Heart right ventricle (tissue), 16 donors: ENCODE data around the gene KLC1. TPM values are rescaled to one million over a fixed set of nuclear protein-coding genes. Genes with fewer than 3 reads are reported as not detected.
"Not testable (repeated sequence)": the region's sequence is repeated elsewhere in the genome, so short reads cannot be mapped to it uniquely, and the experiment has no call there.

ENCODE experiments used
- ATAC-seq, 8 donors: fragments of 200-7000 bp; cut with Tn5 transposase; one replicate each; pipeline ENCODE4 v1.9.1; 2020; ENCODE audit warnings: mild to moderate bottlenecking in 8 of 8, moderate library complexity in 8 of 8, moderate number of reproducible peaks in 1 of 8
- DNase-seq, 2 donors: peaks; one replicate each; pipeline ENCODE4 v3.0.0-alpha.2; 2020
- H3K27ac ChIP-seq, 10 donors: fragments of 200-600 bp; sonication (generic) in 2 of 10; one replicate each; pipeline versions ENCODE4 v1.5.0 to v1.8.0; 2020 to 2022; ENCODE audit warnings: mild to moderate bottlenecking in 3 of 10
- H3K27me3 ChIP-seq, 7 donors: fragments of 200-600 bp; one replicate each; pipeline ENCODE4 v1.8.0; 2021 to 2022; ENCODE audit warnings: mild to moderate bottlenecking in 2 of 7
- H3K36me3 ChIP-seq, 9 donors: fragments of 200-600 bp; sonication (generic) in 1 of 9; one replicate each; pipeline versions ENCODE4 v1.5.0 to v1.8.0; 2020 to 2022; ENCODE audit warnings: mild to moderate bottlenecking in 2 of 9
- H3K4me1 ChIP-seq, 9 donors: fragments of 200-600 bp; sonication (generic) in 1 of 9; one replicate each; pipeline versions ENCODE4 v1.5.0 to v1.8.0; 2020 to 2022; ENCODE audit warnings: mild to moderate bottlenecking in 4 of 9
- H3K4me3 ChIP-seq, 10 donors: fragments of 200-600 bp; sonication (generic) in 2 of 10; one replicate each; pipeline versions ENCODE4 v1.5.0 to v1.8.0; 2020 to 2022; ENCODE audit warnings: mild to moderate bottlenecking in 7 of 10, moderate library complexity in 2 of 10
- H3K9me3 ChIP-seq, 11 donors: fragments of 200-600 bp in 10 of 11; sonication (generic) in 2 of 11; one replicate each; pipeline versions ENCODE4 v1.5.0 to v1.8.0; 2013 to 2022; ENCODE audit warnings: mild to moderate bottlenecking in 2 of 11, control low read depth in 1 of 11, moderate library complexity in 1 of 11
- CTCF ChIP-seq, 9 donors: fragments of 200-600 bp; sonication (generic) in 2 of 9; IDR thresholded peaks; one replicate each; pipeline versions ENCODE4 v1.5.0 to v1.8.0; 2021 to 2022; ENCODE audit warnings: antibody characterized with exemption in 9 of 9, mild to moderate bottlenecking in 5 of 9, moderate library complexity in 1 of 9
- WGBS, 2 donors: extraction: QIAGEN DNeasy Blood & Tissue Kit; methylation state at CpG; one replicate each; pipeline ENCODE4 v1.1.7; 2013; ENCODE audit warnings: inconsistent platforms in 1 of 2; 5-methylcytosine and 5-hydroxymethylcytosine counted together
- intact Hi-C, 10 donors: fragments of 100-400 bp; cut with DNase I; formaldehyde crosslinking; loops; one replicate each; pipeline versions ENCODE4 v1.11.1 to v1.14.2; 2022
- polyA plus RNA-seq, 2 donors: library from polyadenylated mRNA; stranded (reverse); fragments of 200-250 nt; gene quantifications; one replicate each; pipeline ENCODE4 v1.2.3, GENCODE V29; 2013
- total RNA-seq, 10 donors: library from RNA; stranded (reverse); fragmentation: NEBNext Ultra II Directional in 3 of 10; extraction: Animal tissue kit (Norgen Biotek cat#: 25700) in 3 of 10; gene quantifications; one replicate each; pipeline versions ENCODE4 v1.2.1 to v1.2.4, GENCODE V29; 2021 to 2023
- donor health status: Arrhythmogenic right ventricular cardiomyopathy.
- donor health status: ischemic (EF 13 %, LVEDD 7.1; RV severe dilation, severe dysfunction).
- donor health status: healthy with polysubstance abuse.
- donor health status: DM: no; HTN: yes; CAD: no.
- donor health status: DM: no; HTN: no; CAD: no.
- donor health status: ischemic (EF 25% LVEDD 6.9; RV normal size, moderate dysfunction).
- donor health status: ischemic (EF 25% LVEDD 5.7; RV mildly dilated, moderate dysfunction).
- donor health status: healthy.
- donor health status: DM: yes; HTN: yes; CAD: no.
- donor health status: Ischemic cardiomyopathy.
- donor health status: ischemic (EF 35%, LVEDD 5.7; RV mildly dilated, moderate dysfunction).
- donor health status: nonischemic (EF 11% LVEDD 7.7; RV severe dilation, severe dysfunction).
- donor health status: DM: yes; HTN: yes; CAD: no.
- donor health status: PGD.
- donor health status: ischemic (EF 29% LVEDD 5.4; RV normal size, mild dysfunction).
- donor health status: nonischemic (EF 23%, LVEDD 6.1; RV moderate dilation, normal function).

Gene KLC1
- total and polyA plus RNA-seq, 12 donors: 123 to 220 (median 151) TPM

GRCh38 chr14:103687712-103688111 lies 58.7 kb downstream of the KLC1 start:
- ATAC-seq: peak in 2 of 8 donors; percentile 40 to 44
- Histone ChIP-seq H3K4me1 (peaks cover 0 to 75% (median 36%) of the 10 kb centered on the region in 9 donors), H3K9me3 (no peaks in the 10 kb centered on the region), H3K36me3 (peaks cover 0 to 99% (median 46%) of the 10 kb centered on the region in 9 donors), H3K4me3 (no peak overlapping the region), H3K27me3 (no peaks in the 10 kb centered on the region), H3K27ac (peak overlapping the region in 4 of 10 donors; percentile 2 to 56 (median 8))
- no peak for DNase-seq
- TF ChIP-seq CTCF (IDR thresholded peaks at IDR 0.05): no peak
- WGBS, 2 donors: 73 to 75% methylated on average over 4 of the region's 4 CpGs
- intact Hi-C loops: loop anchor here in 2 of 10 donors (10.0 kb wide), 2 partner anchors 113 to 123 kb away; partner anchors contain the start of genes BAG5 (in 1 of the 2) and COA8 (in 1 of the 2)

GRCh38 chr14:103688441-103688840 lies 59.4 kb downstream of the KLC1 start:
- WGBS, 2 donors: 89 to 93% methylated on average over 5 of the region's 5 CpGs
- no peak for ATAC-seq
- TF ChIP-seq CTCF (IDR thresholded peaks at IDR 0.05): no peak
- no peaks in the 10 kb centered on the region for H3K27me3 ChIP-seq
- intact Hi-C loops: loop anchor here in 2 of 10 donors (10.0 kb wide), 2 partner anchors 114 to 124 kb away; partner anchors contain the start of genes BAG5 (in 1 of the 2) and COA8 (in 1 of the 2)
- DNase-seq: no peak
- H3K27ac ChIP-seq: peak overlapping the region in 2 of 10 donors; percentile 2 to 56
- no peaks in the 10 kb centered on the region for H3K9me3 ChIP-seq
- peaks cover 0 to 69% (median 36%) of the 10 kb centered on the region in 9 donors for H3K4me1 ChIP-seq
- H3K36me3 ChIP-seq: peaks cover 0 to 99% (median 46%) of the 10 kb centered on the region in 9 donors
- no peak overlapping the region for H3K4me3 ChIP-seq

GRCh38 chr14:103688906-103689902 lies 60.2 kb downstream of the KLC1 start:
- TF ChIP-seq CTCF (IDR thresholded peaks at IDR 0.05): no peak
- DNase-seq (no peak), ATAC-seq (peak; percentile 48 to 73 (median 62))
- WGBS, 2 donors: 54 to 63% methylated on average over 16 of the region's 16 CpGs
- H3K27me3 ChIP-seq: no peaks in the 10 kb centered on the region
- intact Hi-C loops: loop anchor here in 2 of 10 donors (10.0 kb wide), 2 partner anchors 114 to 124 kb away; partner anchors contain the start of genes BAG5 (in 1 of the 2) and COA8 (in 1 of the 2)
- peaks cover 0 to 61% (median 31%) of the 10 kb centered on the region in 9 donors for H3K4me1 ChIP-seq
- H3K27ac ChIP-seq: peak overlapping the region in 3 of 10 donors; percentile 3 to 56 (median 17)
- H3K9me3 ChIP-seq: no peaks in the 10 kb centered on the region
- H3K36me3 ChIP-seq: peaks cover 0 to 99% (median 46%) of the 10 kb centered on the region in 9 donors
- no peak overlapping the region for H3K4me3 ChIP-seq

- Histone ChIP-seq H3K27me3 (no peaks in the 10 kb centered on the region), H3K4me3 (no peak overlapping the region), H3K9me3 (no peaks in the 10 kb centered on the region), H3K36me3 (peaks cover 0 to 99% (median 50%) of the 10 kb centered on the region in 9 donors), H3K4me1 (peaks cover 0 to 53% (median 20%) of the 10 kb centered on the region in 9 donors), H3K27ac (no peak overlapping the region)
- intact Hi-C loops: no loop called here
- DNase-seq (no peak), ATAC-seq (no peak)
- 87 to 90% methylated on average over 8 of the region's 8 CpGs for WGBS, 2 donors
- no peak for TF ChIP-seq CTCF (IDR thresholded peaks at IDR 0.05)
Measured at GRCh38 chr14:103690332-103690731, 61.3 kb downstream of the KLC1 start.

- H3K27me3 ChIP-seq, ATAC-seq, H3K27ac ChIP-seq, H3K4me3 ChIP-seq, DNase-seq, H3K9me3 ChIP-seq, intact Hi-C loops: not testable (repeated sequence)
- 93 to 94% methylated on average over 5 of the region's 5 CpGs for WGBS, 2 donors
- peaks cover 3 to 54% (median 28%) of the 10 kb centered on the region in 9 donors for H3K4me1 ChIP-seq
- H3K36me3 ChIP-seq: peaks cover 0 to 90% (median 40%) of the 10 kb centered on the region in 9 donors
Measured at GRCh38 chr14:103691655-103692054, 62.6 kb downstream of the KLC1 start.
